ENCODE measurements around the gene SUCLA2. TPM values are rescaled to one million over a fixed set of nuclear protein-coding genes. Genes with fewer than 3 reads are reported as not detected.

Gene SUCLA2
- total and polyA plus RNA-seq, 9 of the 15 experiments (the other 6 are each of a cell fraction or from before 2014, with no cell fraction given) = 23.3 to 52.9 (median 35.8) TPM

DNA sequence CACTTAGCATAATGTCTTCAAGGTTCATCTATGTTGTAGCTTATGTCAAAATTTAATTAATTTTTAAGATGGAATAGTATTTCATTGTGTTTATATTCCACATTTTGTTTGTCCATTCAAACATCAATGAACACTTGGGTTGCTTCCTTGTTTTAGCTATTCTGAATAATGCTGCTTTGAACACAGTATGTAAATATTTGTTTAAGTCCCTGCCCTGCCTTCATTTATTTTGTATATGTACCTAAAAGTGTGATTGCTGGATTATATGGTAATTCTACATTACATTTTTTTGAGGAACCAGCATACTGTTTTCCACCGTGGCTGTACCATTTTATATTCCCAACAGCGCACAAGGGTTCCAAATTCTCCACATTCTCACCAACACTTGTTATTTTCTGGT lies 17.6 kb upstream of the SUCLA2 start:
- ATAC-seq (no peak), DNase-seq (ENCODE audit: extremely low read depth in 1 of 4, low spot score in 3 of 4) (no peak), FAIRE-seq (no peak)
- CTCF ChIA-PET (ENCODE audit: low intra/inter-chr PET ratio) = no interaction called here
- no peak overlapping the region for H3K4me3 ChIP-seq
- H3K27me3 ChIP-seq (ENCODE audit: control insufficient read depth in 2 of 2, insufficient read depth in 2 of 2, low read length in 2 of 2) = no peaks in the 10 kb centered on the region
- no peak overlapping the region for H3K9ac ChIP-seq (ENCODE audit: insufficient read depth in 1 of 2, low read depth in 2 of 2, low read length in 2 of 2)
- H3K9me1 ChIP-seq (ENCODE audit: control insufficient read depth, insufficient read depth, low read length) = no peaks in the 10 kb centered on the region
- H2AFZ ChIP-seq (ENCODE audit: low read depth, low read length) = no peak overlapping the region
- H3K79me2 ChIP-seq (ENCODE audit: control insufficient read depth, insufficient read depth, low read length) = no peaks in the 10 kb centered on the region
- H3K27ac ChIP-seq (ENCODE audit: extremely low read depth, low read depth, low read length) = no peak overlapping the region
- WGBS (ENCODE audit: insufficient coverage, low coverage, missing lambda C conversion rate) = 77% methylated on average over 2 of the region's 2 CpGs
- intact Hi-C loops (cut with micrococcal nuclease) (no loop called here), in situ Hi-C loops (cut with MboI) (no loop called here)
- no peaks in the 10 kb centered on the region for H3K4me1 ChIP-seq (replicated peaks in 1 of 2; ENCODE audit: control insufficient read depth in 2 of 2, insufficient read depth in 2 of 2, low read length in 2 of 2)
- no peaks in the 10 kb centered on the region for H3K36me3 ChIP-seq (ENCODE audit: control insufficient read depth, insufficient read depth, low read length)
- H3K9me3 ChIP-seq (replicated peaks; ENCODE audit: control insufficient read depth, insufficient read depth, low read depth, low read length) = no peaks in the 10 kb centered on the region
- BruUV-seq (replicated peaks) = no TSS peak
- no peaks in the 10 kb centered on the region for H4K20me1 ChIP-seq (replicated peaks; ENCODE audit: control insufficient read depth, insufficient read depth, low read length)
- no peak overlapping the region for H3K4me2 ChIP-seq (ENCODE audit: insufficient read depth, low read length)
- POLR2A ChIA-PET = interaction anchor here (0.6 kb wide), 1 partner anchor 32 kb away, joined by 3 read pairs; no protein-coding TSS in a partner anchor
- TF ChIP-seq RAD51 (IDR thresholded peaks at IDR 0.05; ENCODE audit: borderline replicate concordance, low read depth) (no peak), TCF7 (IDR thresholded peaks at IDR 0.05; ENCODE audit: borderline replicate concordance) (no peak), ZNF165 (CRISPR knock-in tag; IDR thresholded peaks at IDR 0.05; ENCODE audit: borderline replicate concordance) (no peak), PPARD (CRISPR knock-in tag; IDR thresholded peaks at IDR 0.05) (no peak), SMARCC2 (IDR thresholded peaks at IDR 0.05; ENCODE audit: low read depth) (no peak), MLLT1 (IDR thresholded peaks at IDR 0.05) (no peak), NBN (IDR thresholded peaks at IDR 0.05; ENCODE audit: low read depth) (no peak), CHD4 (IDR thresholded peaks at IDR 0.05; ENCODE audit: insufficient read depth, insufficient replicate concordance, low read depth, low read length, poor library complexity, severe bottlenecking) (no peak), PTBP1 (IDR thresholded peaks at IDR 0.05; ENCODE audit: low read depth, low read length) (no peak), PTTG1 (tag; IDR thresholded peaks at IDR 0.05; ENCODE audit: low read depth) (no peak)
- TF ChIP-seq, protein P1, sequence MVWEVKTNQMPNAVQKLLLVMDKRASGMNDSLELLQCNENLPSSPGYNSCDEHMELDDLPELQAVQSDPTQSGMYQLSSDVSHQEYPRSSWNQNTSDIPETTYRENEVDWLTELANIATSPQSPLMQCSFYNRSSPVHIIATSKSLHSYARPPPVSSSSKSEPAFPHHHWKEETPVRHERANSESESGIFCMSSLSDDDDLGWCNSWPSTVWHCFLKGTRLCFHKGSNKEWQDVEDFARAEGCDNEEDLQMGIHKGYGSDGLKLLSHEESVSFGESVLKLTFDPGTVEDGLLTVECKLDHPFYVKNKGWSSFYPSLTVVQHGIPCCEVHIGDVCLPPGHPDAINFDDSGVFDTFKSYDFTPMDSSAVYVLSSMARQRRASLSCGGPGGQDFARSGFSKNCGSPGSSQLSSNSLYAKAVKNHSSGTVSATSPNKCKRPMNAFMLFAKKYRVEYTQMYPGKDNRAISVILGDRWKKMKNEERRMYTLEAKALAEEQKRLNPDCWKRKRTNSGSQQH (CRISPR knock-in tag; IDR thresholded peaks at IDR 0.05) = no peak

Data from K562 (cell line).